H4 (cell line): Measurements from ENCODE around the gene DCAF7. TPM values are rescaled to one million over a fixed set of nuclear protein-coding genes. Genes with fewer than 3 reads are reported as not detected.

Source experiments
- DNase-seq: peaks from one replicate; pipeline ENCODE4 v3.0.0-alpha.2; 2015; ENCODE audit warnings: low spot score
- total RNA-seq: library from RNA; depleted of rRNA; stranded (reverse); fragments of >200 nt; shearing (Covaris generic); gene quantifications from 2 replicates; pipeline ENCODE4 v1.2.3, GENCODE V29; 2014

Gene DCAF7
- total RNA-seq, 1 experiment from 2014 or later = 62.2 TPM

DNA sequence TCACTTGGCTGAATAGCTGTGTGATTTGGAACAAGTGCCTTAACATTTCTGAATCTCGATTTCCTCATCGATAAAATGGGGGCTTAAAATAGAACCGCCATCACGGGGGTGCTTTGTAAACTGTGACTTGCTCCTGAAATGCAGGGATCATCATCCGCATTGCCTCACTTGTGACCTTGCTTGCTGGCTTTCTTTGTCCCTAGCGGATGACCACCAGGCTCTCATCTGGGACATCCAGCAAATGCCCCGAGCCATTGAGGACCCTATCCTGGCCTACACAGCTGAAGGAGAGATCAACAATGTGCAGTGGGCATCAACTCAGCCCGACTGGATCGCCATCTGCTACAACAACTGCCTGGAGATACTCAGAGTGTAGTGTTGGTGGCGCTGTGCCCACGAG, 38.5 kb downstream of the DCAF7 start:
- no peak for DNase-seq

DNA sequence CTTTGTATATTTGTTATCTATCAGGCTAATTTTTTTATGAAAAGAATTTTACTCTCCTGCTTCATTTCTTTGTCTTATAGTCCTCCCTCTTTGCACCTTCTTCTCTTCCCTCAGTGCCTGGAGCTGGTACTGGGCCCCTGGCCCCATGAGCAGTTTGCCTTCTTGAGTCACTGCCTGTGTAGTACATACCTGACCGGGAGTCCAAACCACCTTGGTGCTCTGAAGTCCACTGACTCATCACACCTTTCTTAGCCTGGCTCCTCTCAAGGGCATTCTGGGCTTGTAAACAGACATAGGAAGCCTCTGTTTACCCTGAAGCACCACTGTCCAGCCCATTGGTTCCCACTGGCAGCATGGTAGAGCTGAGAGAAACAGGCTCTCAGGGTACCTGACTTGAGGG, 39.4 kb downstream of the DCAF7 start:
- no peak for DNase-seq

- DNase-seq = no peak
Measured at GRCh38 chr17:63592797-63593196, 42.5 kb downstream of the DCAF7 start.

DNA sequence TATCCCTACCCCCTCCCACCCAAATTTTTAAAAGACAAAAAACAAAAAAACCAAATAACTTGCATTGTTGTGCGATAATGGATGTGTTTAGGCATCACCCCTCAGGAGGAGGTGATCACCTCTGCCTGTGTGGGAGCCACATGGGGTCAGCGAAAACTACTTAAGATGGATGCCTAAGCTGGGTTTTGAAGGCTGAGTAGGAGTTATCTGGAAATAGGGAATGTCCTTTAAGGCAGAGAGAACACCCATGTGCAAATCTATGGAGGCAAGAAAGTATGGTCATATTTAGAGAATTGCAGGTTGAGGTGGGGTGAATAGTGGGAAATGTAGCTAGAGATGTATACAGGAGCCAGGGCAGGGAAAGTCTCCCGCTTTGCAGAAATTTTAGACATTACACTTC, 44.9 kb downstream of the DCAF7 start:
- DNase-seq = no peak

- no peak for DNase-seq
Measured at GRCh38 chr17:63596856-63597586, 46.7 kb downstream of the DCAF7 start.

DNA sequence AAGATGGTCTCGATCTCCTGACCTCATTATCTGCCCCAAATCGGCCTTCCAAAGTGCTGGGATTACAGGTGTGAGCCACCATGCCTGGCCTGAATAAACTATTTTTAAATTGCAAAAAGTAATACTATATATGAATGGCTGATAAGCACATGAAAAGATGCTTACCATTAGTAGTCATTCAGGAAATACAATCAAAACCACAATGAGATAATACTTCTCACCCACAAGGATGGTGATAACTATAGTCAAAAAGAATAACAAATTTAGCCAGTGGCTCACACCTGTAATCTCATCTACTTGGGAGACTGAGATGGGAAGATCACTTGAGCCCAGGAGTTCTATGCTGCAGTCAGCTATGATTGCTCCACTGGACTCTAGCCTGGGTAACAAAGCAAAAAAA, 48.0 kb downstream of the DCAF7 start:
- no peak for DNase-seq

- DNase-seq = peak; percentile 76
Measured at GRCh38 chr17:63600569-63601438, 50.5 kb downstream of the DCAF7 start, which contains the start of gene TACO1. Gene TACO1, plus strand, starts transcription at chr17:63600895. Its CDS starts 189 bp downstream, at chr17:63601084.

DNA sequence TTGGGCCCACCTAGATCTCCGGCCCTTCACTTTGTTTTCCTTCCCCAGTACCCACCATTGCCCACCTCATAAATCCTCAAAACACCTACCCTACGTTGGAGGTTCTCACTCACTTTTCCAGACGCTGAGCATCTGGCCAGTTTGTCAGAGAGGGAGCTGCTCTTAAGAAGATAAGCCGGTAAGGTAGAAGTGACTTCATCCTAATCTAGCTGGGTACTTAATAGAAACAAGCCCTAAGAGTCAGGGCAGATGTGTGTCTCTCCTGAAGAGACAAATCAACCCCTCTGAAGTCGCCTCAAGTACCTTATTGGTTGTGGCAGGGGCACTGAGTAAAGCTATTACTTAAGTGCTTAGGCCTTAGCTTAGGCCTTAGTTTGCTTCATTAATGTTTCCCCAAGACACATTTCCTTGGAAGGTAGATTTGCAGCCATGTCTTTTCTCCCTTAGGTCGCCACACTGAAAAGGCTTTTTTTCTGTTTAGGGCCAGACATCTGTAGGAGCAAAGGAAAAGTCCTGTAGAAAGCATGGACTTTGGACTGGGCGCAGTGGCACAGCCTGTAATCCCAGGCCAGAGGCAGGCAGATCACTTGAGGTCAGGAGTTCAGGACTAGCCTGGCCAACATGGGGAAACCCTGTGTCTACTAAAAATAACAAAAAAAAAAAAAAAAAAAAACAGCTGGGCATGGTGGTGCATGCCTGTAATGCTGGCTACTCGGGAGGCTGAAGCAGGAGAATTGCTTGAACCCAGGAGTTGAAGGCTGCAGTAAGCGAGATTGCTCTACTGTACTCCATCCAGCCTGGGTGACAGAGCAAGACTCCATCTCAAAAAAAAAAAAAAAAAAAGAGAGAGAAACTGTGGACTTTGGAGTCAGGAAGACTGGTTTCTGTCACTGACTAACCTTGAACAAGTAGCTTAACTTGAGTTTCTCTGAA, 51.4 kb downstream of the DCAF7 start:
- DNase-seq = no peak

DNA sequence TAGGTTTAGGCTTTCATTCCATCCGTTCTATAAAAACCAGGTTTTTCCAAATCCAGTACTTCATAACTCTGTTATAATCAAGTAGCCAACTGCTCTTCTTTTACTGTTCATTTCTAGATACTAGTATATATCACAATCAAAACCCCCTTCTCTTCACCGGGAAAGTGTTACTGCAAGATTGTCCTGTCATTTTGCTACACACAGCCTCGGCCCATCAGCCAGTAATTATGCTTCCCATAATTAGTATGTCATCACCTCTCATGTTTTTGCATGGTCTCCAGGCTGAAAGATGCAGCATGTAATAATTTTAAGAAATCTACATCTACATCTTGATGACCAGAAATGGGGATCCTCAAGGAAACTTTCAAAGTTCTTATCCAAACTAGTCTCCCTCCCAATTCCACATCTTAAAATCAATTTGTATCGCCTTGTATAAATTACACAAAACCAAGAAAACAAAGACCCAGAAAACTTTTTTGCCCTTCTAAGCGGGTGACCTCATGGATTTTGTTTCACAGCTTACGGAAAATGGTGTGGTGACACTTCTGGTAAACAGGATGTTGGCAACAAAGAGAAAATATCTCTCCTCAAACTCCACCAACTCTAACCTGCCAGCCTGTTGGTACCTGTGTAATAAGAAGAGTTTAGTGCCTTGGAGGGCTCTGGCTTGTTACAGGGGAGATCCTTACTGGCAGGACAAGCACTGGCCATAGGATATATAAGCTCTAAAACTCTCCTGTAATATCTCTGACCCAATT, 59.7 kb downstream of the DCAF7 start:
- no peak for DNase-seq

DNA sequence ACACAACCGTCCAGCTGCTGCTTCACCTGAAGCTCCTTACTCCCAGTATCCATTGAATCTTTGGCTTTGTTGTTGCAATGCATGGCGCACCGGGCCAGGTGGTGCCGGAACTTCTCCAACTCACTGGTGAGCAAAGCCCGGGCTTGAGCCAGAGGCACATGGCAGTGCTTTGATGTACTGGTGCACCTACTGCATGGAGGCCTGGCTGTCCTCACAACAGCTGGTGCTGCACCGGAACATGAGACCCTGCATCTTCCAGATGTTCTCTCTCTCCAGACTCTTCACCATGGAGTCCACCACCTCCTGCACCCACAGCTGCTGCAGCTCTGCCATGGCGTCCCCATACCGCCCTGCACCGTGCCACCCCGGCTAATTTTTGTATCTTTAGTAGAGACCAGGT, 60.6 kb downstream of the DCAF7 start:
- DNase-seq = no peak

DNA sequence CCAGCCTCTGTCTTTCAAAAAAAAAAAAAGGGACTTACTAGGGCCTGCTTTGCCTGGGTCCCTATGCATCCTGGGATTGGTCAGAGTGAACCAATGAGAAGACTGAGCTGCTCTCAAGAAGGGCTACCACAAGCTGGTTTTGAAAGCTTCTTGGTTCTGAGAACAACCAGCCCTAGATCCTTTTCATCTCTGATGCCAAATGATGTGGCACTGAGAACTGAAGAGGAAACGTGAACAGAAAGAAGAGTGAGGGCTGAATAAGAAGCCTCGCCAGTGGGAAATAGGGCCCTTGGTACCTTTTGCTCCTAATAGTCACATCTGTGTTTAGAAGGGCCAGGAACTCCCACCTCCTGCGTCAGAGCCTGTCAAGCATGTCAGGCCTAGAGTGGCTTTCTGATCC, 61.1 kb downstream of the DCAF7 start:
- DNase-seq = no peak

DNA sequence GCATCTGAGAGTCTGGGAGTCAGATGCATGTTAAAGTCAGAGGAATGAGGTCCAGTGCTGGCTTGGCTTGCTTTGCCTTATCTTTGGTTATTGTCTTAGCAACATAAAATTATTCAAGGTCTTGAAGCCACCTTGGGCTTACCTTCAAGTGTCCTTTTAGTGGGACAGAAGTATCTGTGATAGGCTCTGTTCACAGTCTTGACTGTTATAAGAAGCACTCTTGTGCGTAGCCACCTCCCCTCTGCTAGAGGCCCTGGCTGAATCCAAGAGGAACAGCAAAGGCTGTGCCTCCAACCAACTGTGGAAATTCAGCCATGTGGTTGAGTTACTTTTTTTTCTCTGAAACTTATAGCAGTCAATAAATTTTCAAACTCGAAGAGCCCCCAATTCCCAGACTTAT, 63.4 kb downstream of the DCAF7 start:
- no peak for DNase-seq

GRCh38 chr17:63621229-63621683, 71.0 kb downstream of the DCAF7 start:
- no peak for DNase-seq

DNA sequence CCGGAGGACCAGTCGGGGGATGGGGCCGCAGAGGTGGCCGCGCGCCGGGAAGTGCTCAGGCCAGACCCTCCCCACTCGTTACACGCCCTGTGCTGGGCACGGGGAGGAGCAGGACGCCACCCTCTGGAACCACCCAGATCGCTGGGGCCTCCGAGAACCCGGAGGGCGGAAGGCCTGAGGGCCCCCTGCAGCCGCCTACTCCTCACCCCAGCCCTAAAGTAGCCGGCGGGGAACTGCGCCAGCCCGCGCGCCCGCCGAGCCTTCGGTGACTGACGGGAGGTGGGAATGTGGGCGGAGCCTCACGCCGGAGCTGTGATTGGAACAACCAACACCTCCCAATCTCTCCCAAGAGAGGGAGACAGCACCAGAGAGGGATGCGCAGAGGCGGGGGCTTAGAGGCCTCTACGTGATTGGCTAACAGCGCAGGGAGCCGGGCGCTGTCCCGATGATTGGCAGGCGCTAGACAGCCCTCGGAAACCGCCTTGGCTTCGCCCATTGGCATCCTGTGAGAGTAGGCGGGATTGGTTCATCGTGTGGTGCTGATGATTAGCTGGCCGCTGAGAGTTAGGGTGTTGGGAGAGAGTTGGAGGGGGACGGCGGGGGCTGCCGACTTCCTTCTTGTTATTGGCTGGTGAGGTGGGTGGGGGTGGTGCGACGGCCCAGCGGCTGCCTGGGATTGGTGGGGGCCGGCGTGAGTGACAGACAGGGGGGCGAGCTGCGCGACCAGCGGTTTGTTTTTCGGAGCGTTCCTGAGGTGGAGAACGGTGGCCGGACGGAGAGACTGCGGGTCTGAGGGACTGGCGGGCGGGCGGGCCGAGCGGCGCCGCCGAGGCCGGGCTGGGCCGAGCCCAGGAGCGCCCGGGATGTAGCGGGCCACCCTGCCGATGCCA, 71.7 kb downstream of the DCAF7 start, which contains the start of gene MAP3K3:
MAP3K3 (plus strand) TSS at position 734 of the 890 bp plus-strand sequence. CDS start 343 bp downstream, outside the sequence.
- DNase-seq = peak; percentile 100

DNA sequence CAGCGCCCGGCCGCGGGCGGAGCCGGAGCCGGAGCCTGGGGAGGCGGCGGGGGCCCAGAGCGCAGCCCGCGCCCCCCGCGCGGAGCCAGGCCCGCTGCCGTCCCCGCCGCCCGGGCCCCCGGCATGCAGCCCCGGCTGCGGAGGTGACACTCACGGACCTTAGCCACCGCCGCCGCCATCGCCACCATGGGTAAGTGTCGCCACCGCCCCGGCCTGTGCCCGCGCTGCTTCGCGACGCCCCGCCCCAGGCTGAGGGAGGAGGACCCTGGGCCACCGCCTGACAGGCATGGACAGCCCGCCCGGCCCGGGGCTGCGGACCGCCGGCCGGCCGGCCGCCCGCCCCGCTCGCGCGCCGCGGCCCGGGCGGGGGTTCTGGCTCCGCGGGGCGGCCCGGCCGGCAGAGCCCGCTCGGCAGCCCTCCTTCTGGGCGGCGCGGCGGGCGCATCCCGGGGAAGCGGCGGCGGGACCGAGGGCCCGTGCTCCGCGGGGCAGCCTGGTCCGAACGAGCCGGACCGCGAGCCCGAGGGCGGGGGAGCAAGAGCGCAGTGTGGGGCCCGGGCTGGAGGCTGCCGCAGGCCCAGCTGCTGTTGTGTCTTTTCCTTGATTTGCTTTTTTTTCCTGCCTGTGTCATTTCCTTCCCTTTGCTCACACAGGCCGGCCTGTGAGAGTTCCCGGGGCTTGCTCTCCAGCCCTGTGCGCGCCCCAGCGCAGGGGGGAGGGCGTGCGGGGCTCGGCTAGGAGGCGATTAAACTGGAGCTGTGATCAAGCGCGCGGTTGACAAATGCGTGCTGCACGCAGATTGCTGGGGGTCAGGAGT, 72.5 kb downstream of the DCAF7 start:
- peak; percentile 51 for DNase-seq

GRCh38 chr17:63623786-63624530, 73.7 kb downstream of the DCAF7 start:
- no peak for DNase-seq

GRCh38 chr17:63624531-63624880, 74.2 kb downstream of the DCAF7 start:
- no peak for DNase-seq

GRCh38 chr17:63626551-63627180, 76.4 kb downstream of the DCAF7 start:
- no peak for DNase-seq
